ENCODE results near the gene THSD7B.
"Not testable (repeated sequence)": the region's sequence is repeated elsewhere in the genome, so short reads cannot be mapped to it uniquely, and the experiment has no call there.

The THSD7B gene

DNA sequence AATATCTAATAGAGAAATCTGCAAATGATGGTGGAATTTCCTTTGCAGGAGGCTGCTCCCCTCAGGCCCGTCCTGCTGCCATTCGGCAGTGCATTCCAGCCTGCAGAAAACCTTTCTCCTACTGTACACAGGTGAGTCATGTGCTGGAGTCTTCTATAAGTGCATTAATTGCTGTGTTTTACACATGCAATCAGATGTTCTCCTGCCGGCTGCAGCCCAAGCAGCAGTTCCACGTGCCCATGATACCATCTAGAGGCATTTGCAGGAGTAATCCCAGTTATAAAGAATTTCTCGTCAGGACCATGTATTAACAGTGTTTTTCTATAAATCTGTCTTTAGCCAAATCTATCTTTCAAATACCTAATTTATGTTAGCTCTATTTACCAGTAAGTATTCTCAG, 894.3 kb downstream of the THSD7B start:
- in situ Hi-C loops (cut with MboI; ENCODE audit: low sequenced_read_pairs) = no loop called here

DNA sequence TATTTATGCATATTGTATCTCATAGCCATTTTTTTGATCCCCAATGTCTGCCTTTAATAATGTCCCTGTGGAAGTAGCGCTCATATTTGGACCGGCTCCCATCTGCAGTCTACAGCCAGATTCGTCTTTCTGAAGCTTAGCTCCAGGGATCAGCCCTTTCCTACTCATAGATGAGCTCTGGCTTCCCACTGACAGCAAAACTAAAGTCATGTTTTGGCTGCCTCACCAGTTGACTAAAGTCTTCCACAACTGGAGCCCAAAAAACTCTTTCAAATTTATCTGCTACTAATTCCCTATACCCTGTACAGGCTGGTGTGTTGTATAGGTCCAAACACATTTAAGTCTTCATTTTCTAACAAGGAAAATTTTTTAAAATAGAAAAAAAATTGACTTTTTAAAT, 904.8 kb downstream of the THSD7B start:
- in situ Hi-C loops (cut with MboI; ENCODE audit: low sequenced_read_pairs) = no loop called here

DNA sequence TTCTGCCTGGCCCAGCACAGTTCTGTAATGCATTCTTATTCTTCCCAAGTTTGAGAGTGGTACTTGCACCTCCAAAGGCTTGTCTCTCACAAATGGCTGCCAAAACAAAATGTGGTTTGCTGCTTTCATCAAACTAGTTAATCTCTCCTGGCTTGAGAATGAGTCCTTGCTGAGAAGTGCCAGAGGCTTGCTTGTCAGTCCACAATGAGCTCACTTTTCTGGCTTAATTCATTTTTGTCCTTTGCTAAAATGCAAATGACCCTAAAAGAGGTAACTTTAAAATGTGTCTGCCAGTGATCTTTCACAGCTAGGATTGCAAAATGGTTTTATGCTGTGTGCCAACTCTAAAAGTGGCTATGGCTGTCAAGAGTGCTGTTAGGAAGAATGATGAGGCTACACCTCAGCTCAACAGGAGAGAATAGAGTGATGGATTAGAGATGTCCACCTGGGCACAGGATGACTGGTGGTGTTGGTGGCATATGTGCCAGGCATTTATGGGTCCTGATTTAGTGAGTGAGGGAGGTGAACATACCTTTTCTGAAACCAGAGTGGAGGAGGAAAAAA, 907.7 kb downstream of the THSD7B start:
- in situ Hi-C loops (cut with MboI; ENCODE audit: low sequenced_read_pairs) = no loop called here

DNA sequence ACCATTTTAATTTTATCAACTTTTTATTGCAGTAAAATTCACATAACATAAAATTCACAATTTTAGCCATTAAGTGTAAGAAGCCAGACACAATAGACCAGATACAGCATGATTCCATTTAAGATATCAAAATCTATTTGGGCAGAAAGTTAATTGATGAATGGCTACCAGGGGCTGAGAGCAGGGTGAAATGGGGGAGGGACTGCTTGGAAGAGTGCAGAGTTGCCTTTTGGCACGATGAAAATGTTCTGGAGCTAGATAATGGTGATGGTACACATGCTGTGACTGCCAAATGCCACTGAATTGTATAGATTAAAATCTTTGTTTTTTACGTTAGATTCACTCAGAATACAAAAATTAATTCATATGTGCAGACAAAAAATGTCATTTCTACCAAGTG, 909.6 kb downstream of the THSD7B start:
- in situ Hi-C loops (cut with MboI; ENCODE audit: low sequenced_read_pairs) = no loop called here

DNA sequence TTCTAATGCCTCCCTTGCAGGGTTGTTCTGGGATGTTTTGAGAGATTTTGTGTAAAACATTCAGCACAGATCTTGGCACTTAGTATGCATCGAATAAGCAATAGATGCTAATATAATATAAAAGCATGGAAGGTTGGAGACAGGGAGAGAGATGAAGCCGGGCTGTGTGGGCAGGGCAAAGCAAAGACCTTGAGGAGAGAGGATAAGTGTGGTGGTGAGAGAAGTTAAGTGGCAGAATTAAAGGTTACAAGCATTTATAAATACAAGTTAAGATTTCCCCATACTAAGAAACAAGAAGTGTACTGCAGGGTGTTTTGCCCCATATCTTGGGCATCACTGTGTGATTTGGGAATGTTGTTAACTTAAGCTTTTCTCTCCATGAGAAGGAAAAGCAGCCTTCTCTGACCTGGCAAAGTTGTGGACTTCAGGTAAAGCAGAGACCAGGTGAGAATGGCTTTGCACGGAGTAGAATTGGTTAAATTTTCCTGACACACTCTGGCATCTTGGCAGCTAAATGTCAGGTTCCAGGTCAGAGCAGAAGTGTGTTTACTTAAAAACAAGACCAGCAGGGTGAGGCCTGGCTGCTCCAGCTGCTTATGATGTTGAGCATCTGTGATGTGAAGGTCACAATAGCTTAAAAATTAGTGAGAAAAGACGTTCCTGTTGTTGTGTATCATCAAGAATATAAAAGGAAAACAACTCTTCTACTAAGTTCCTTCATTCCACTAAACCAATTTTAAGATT, 910.4 kb downstream of the THSD7B start:
- in situ Hi-C loops (cut with MboI; ENCODE audit: low sequenced_read_pairs) = no loop called here

DNA sequence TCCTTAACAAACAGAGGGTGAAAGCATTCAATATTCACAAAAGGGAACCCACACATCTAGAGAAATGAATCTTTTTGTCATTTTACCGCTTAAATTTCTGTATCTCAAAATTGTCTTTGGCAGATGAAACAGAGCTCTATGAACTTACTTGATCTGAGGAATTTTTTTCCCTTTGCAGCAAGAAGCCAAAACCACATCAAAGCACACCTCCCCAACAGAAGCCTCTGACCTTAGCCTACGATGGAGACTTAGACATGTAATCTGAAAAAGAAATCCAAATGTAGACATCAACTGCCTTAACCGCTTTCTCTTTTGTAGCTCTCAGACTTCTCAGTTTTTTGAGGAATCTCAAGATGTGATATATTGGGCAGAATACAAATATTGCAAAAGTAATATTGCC, 911.0 kb downstream of the THSD7B start:
- in situ Hi-C loops (cut with MboI; ENCODE audit: low sequenced_read_pairs) = no loop called here

DNA sequence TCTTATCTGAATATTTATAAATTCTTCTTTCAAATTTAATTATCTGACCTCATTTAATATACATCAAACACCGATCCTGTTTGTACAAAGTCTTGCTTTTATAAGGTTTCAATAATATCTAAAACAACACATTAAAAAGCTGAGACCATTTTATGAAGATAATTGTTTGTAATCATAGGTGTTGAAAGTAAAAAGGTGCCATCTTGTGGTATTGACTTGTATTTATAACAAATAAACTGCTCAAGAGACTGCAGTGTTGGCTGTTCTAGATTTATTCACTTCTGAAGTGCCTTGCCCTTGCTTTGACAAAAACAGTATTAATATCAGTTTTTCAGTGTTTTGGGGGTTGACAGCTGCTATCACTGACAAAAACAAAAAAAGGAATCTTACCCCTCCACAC, 912.1 kb downstream of the THSD7B start:
- in situ Hi-C loops (cut with MboI; ENCODE audit: low sequenced_read_pairs) = no loop called here

DNA sequence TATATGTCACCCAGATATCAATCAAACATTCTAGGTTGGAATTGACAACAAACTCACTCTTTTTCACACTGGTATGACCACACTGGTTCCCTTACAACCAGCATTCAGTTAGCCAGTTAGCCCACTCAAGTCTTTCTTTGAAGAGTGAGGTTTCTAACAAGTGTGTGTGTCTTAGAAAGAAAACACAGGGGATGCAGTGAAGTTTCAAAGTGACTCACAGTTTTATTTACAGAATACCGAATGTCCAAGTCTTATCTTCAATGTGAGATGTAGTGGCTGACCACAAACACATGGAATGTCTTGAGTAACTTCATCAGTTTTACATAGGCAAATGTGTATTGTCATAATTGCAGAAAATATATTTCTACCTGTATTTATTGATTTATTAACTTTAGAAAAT, 924.2 kb downstream of the THSD7B start:
- in situ Hi-C loops (cut with MboI; ENCODE audit: low sequenced_read_pairs) = no loop called here

DNA sequence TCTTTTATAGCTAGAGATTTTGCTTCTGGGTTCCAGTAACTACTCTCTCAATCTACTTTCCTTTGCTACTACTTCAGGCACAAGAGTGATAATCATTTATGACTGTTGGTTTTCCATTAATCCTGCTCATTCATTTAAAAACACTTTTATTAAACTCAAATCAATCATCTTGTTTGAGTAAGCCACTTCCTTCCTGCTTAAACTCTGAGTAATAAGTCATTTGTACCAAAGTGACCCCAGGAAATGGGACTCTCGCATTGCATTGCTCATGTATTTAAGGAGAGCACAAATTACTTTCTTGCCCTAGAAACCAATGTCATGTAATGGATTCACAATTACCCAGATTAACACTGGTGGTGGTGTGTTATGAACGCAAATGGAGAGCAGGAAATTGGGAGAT, 928.2 kb downstream of the THSD7B start:
- in situ Hi-C loops (cut with MboI; ENCODE audit: low sequenced_read_pairs) = no loop called here

DNA sequence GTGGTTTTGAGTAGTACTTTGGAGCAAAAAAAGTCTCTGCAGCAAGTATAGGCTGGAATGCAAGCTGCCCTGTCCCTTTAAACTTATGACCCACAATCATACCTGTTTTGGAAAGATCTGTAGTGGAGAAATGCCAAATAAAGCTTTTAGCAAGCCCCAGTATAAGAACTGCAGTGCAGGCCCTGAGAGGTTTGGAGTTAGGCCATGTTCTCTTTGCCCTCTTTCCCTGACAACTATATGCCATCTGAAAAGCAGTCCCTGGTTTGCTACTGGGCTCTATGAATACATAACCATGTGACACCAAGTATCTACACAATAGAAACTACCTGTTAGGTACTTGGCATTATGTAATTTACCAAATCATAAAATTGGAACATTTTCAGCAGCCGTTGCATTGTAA, 931.6 kb downstream of the THSD7B start:
- in situ Hi-C loops (cut with MboI; ENCODE audit: low sequenced_read_pairs) = no loop called here

DNA sequence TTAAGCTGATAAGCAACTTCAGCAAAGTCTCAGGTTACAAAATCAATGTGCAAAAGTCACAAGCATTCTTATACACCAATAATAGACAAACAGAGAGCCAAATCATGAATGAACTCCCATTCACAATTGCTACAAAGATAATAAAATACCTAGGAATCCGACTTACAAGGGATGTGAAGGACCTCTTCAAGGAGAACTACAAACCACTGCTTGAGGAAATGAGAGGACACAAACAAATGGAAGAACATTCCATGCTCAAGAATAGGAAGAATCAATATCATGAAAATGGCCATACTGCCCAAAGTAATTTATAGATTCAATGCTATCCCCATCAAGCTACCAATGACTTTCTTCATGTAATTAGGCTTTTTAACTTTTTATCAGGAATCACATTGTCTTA, 934.9 kb downstream of the THSD7B start:
- in situ Hi-C loops (cut with MboI; ENCODE audit: low sequenced_read_pairs) = not testable (repeated sequence)

DNA sequence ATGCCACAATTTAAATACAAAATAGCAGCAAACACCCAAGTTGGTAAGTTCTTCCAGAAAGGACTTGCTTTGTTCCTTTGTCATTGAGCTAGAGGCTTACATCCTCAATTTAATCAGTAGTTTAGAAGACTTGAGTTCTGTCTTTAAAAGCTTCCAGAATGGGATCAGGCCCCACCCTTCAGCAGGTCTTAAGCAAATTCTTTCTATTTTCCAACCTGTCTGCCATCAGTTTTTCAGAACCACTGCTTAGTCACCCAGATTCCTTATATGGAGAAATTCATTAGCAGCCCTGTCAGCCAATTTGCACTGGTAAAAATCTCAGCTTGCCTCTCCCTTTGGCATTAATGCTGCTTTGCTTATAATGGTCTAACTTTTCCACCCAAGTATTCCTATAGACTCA, 935.3 kb downstream of the THSD7B start:
- in situ Hi-C loops (cut with MboI; ENCODE audit: low sequenced_read_pairs) = no loop called here

DNA sequence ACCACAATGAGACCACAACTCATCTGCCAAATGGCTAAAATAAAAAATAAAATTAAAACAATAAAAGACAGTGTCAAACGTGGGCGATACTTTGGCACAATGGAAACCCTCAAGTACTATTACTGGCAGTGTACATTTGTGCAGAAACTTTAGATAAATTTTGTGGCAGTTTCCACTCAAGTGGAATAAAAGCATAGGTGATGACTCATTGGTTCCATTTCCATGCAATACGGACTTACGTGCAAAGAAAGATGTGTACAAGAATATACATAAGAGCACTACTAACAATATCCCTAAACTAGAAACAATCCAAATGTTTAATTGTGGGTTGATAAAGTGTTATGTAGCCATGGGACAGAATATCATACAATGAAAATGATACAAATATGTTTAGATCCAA, 940.0 kb downstream of the THSD7B start:
- in situ Hi-C loops (cut with MboI; ENCODE audit: low sequenced_read_pairs) = no loop called here

DNA sequence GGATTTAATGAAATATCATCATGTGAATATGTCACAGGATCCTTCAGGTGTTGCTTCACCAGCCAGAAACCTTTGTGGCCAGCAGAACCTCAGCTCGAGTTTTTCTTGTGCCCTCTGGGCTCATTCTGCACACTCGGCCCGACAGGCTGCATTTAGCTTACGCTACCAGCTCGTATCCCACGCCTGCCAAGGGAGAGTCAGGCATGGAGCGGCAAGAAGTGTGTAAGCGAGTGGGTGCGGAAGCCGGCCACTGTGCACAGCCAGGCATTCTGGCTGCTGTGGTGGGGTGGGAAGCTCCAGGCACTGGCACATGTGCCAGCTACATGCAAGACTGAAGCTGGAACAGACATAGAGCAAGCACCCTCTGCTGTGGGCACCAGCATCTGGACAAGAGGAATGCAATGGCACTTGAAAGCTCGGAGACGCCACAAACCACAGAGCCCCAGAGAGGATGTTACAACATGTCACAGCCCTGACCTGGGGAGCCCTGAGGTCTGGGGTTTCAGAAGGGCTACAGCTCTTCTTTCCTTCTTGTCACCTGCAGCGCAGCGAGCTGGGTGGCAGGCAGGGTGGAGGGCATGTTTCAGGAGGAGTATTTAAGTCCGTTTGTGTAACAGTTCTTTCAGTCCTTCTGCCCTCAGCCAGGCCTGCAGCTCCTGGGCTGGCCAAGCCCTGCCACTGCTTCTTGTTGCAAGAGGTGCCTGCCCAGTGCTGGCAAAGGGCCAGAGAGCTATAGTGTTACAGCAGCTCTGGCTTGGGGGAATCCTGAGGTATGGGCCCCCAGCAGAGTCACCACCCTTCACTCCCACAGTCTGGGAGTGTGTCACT, 941.7 kb downstream of the THSD7B start:
- in situ Hi-C loops (cut with MboI; ENCODE audit: low sequenced_read_pairs) = no loop called here

DNA sequence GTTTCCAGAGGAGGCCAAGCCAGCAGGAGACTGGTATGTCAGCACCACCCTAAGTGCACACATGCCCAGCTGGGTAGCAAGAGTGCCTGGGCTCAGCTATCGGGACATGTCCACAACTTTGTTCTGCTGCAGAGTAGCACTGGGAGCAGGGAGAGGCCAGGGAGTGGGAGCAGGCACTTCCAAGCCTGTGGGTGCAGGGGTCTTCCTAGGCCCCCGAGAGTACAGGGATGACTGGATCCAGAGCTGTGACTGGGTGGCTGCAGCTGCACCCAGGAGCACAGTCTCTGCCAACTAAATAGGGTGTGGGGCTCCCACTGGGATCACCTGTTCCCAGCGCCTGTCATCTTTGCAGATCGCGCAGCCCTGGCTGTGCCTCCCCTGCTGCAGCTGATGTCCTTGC, 943.0 kb downstream of the THSD7B start:
- in situ Hi-C loops (cut with MboI; ENCODE audit: low sequenced_read_pairs) = no loop called here

DNA sequence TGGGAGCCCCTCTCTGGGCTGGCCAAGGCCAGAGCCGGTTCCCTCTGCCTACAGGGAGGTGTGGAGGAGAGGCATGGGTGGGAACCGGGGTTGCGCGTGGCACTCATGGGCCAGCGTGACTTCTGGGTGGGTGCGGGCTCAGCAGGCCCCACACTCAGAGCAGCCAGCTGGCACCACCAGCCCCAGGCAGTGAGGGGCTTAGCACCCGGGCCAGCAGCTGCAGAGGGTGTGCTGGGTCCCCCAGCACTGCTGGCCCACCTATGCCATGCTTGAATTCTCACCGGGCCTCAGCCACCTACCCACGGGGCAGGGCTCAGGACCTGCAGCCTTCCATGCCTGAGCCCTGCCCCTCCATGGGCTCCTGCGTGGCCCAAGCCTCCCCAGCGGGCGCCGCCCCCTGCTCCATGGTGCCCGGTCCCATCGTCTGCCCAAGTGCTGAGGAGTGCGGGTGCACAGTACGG, 950.4 kb downstream of the THSD7B start:
- in situ Hi-C loops (cut with MboI; ENCODE audit: low sequenced_read_pairs) = no loop called here

DNA sequence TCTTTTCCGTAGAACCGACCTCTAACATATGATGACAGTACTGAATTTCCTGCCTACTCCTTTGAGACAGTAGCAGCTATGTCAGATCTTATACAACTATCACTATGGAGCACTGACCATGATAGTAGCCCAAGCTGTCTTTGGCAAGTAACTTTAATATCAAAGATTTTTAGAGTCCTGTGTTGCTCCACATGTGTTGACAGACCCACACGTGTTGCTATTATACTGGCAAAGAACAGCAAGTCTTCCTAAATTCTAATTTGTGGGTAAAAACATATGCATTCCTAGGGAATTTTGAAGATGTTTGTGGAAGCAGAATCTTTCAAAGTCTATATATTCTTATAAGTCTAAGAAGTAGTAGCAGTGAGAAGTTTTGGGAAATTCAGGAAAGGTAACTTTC, 953.4 kb downstream of the THSD7B start:
- in situ Hi-C loops (cut with MboI; ENCODE audit: low sequenced_read_pairs) = no loop called here

DNA sequence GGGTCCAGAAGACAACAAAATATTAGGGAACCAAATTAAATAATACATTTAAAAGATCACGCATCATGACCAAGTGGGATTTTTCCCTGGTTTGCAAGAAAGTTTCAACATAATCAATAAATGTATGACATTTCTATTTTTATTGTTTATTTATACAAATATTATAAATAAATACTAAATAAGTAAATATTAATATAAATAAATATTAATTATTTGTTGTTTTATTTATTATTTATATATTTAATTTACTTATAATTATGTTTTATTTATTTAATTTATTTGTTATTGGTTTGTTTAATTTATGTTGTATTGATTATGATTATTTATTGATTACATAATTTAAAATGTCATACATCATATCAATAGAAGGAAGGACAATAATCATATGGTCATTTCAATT, 956.4 kb downstream of the THSD7B start:
- in situ Hi-C loops (cut with MboI; ENCODE audit: low sequenced_read_pairs) = no loop called here

DNA sequence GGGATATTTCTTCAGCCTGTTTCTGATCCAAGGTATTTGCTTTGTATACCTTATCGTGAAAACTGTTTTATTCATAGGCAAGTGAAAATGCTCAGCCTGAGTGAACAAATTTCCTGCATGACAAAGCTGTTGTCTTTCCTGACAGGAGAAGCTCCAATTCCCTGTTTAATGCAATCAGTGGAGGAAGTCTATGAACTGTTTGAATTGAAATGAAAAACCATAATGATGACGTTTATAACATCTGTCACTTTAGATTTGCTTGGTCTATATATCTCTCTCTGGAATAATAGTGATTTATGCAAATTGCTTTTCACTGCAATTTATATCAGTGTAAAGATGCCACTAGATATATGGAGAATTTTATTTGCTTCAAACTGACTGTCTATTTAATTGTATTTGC, 959.6 kb downstream of the THSD7B start:
- in situ Hi-C loops (cut with MboI; ENCODE audit: low sequenced_read_pairs) = no loop called here

Data from HL-60/S4 (cell line).